WTC11 (cell line): ENCODE measurements around the gene MYRF. TPM values are rescaled to one million over a fixed set of nuclear protein-coding genes. Genes with fewer than 3 reads are reported as not detected.
A peak's percentile ranks its signal among the peaks of the same experiment; 100 is the strongest.

Experiments used
- ATAC-seq: fragments of 200-7000 bp; cut with Tn5 transposase; 2 replicates; pipeline ENCODE4 v1.10.0; 2021; ENCODE audit warnings: mild to moderate bottlenecking, moderate library complexity
- CTCF ChIA-PET: fragments of 300-600 bp; sonication (Branson Sonifier 250); formaldehyde crosslinking; loops from one replicate; lab custom pipeline; 2021; ENCODE audit warnings: antibody characterized with exemption; lab: Charles Lee
- POLR2A ChIA-PET: fragments of 350-600 bp; sonication (Branson Sonifier 250); formaldehyde crosslinking; loops from one replicate; lab custom pipeline; 2021; ENCODE audit warnings: antibody characterized with exemption; lab: Charles Lee
- DNase-seq: peaks from one replicate; pipeline ENCODE4 v3.0.0; 2021; ENCODE audit warnings: low spot score
- H3K27ac Mint-ChIP-seq: 2 replicates; pipeline ENCODE4 v1.8.0; 2021; ENCODE audit warnings: mixed read lengths
- H3K27me3 Mint-ChIP-seq: 2 replicates; pipeline ENCODE4 v1.8.0; 2021; ENCODE audit warnings: low read depth, mild to moderate bottlenecking, moderate library complexity, mixed read lengths
- H3K36me3 Mint-ChIP-seq: 2 replicates; pipeline ENCODE4 v1.8.0; 2021; ENCODE audit warnings: mixed read lengths
- H3K4me1 Mint-ChIP-seq: 2 replicates; pipeline ENCODE4 v1.8.0; 2022; ENCODE audit warnings: mixed read lengths
- H3K4me3 Mint-ChIP-seq: 2 replicates; pipeline ENCODE4 v1.8.0; 2021; ENCODE audit warnings: mild to moderate bottlenecking, moderate library complexity, mixed read lengths
- H3K9me3 Mint-ChIP-seq: 2 replicates; pipeline ENCODE4 v1.8.0; 2021; ENCODE audit warnings: mixed read lengths
- AR ChIP-seq: fragments of 250-450 bp; sonication (Bioruptor Pico); IDR thresholded peaks from 2 replicates; pipeline ENCODE4 v1.9.0; 2021; ENCODE audit warnings: mild to moderate bottlenecking
- ATF6 ChIP-seq: sonication (generic); formaldehyde crosslinking; IDR thresholded peaks from 2 replicates; pipeline ENCODE4 v1.8.1; 2023; ENCODE audit warnings: mild to moderate bottlenecking, missing genetic modification reagents
- ELF4 ChIP-seq: sonication (generic); formaldehyde crosslinking; IDR thresholded peaks from 2 replicates; pipeline ENCODE4 v1.8.1; 2022; ENCODE audit warnings: low read depth, mild to moderate bottlenecking, moderate library complexity, missing genetic modification reagents
- HMGXB4 ChIP-seq: sonication (generic); formaldehyde crosslinking; IDR thresholded peaks from 2 replicates; pipeline ENCODE4 v1.8.1; 2023; ENCODE audit warnings: mild to moderate bottlenecking, moderate library complexity, missing genetic modification reagents
- KAT7 ChIP-seq: sonication (generic); formaldehyde crosslinking; IDR thresholded peaks from 2 replicates; pipeline ENCODE4 v1.8.1; 2023; ENCODE audit warnings: missing genetic modification reagents, mild to moderate bottlenecking, borderline replicate concordance
- RORB ChIP-seq: fragments of 250-450 bp; sonication (Bioruptor Pico); IDR thresholded peaks from 2 replicates; pipeline ENCODE4 v1.9.0; 2021; ENCODE audit warnings: mild to moderate bottlenecking
- SMAD3 ChIP-seq: sonication (generic); formaldehyde crosslinking; IDR thresholded peaks from 2 replicates; pipeline ENCODE4 v1.8.0; 2022; ENCODE audit warnings: missing genetic modification reagents, mild to moderate bottlenecking, borderline replicate concordance
- USF2 ChIP-seq: sonication (generic); formaldehyde crosslinking; IDR thresholded peaks from 2 replicates; pipeline ENCODE4 v1.8.1; 2023; ENCODE audit warnings: mild to moderate bottlenecking, missing genetic modification reagents, moderate library complexity
- ZNF281 ChIP-seq: sonication (generic); formaldehyde crosslinking; IDR thresholded peaks from 2 replicates; pipeline ENCODE4 v1.8.0; 2023; ENCODE audit warnings: mild to moderate bottlenecking, missing genetic modification reagents
- ZNF671 ChIP-seq: fragments of 250-450 bp; sonication (Bioruptor Pico); IDR thresholded peaks from 2 replicates; pipeline ENCODE4 v1.8.0; 2021; ENCODE audit warnings: mild to moderate bottlenecking
- total RNA-seq: library from RNA; stranded (reverse); gene quantifications from 3 replicates; pipeline ENCODE4 v1.2.3, GENCODE V29; 2021

The MYRF gene
- total RNA-seq, 1 experiment from 2014 or later, result 5.9 TPM

- TF ChIP-seq ZNF281 (no peak), AR (CRISPR knock-in tag) (no peak), KAT7 (CRISPR knock-in tag) (no peak)
- TF ChIP-seq, all 79 proteins: peak for 0
Observed at GRCh38 chr11:61731211-61731951, 21.1 kb upstream of the MYRF start (continued).

- ChIA-PET CTCF (interaction anchor here (0.7 to 4.6 kb wide), 10 partner anchors 12 to 255 kb away, joined by 3 to 67 read pairs (median 4); no protein-coding TSS in a partner anchor), POLR2A (no interaction called here)
- Mint-ChIP-seq H3K36me3 (no peaks in the 10 kb centered on the region), H3K4me1 (peaks cover 2% of the 10 kb centered on the region; the same call in 1 of the 2 replicates), H3K27ac (no peak overlapping the region), H3K9me3 (no peaks in the 10 kb centered on the region), H3K27me3 (no peaks in the 10 kb centered on the region), H3K4me3 (no peak overlapping the region)
- DNase-seq, result no peak
- TF ChIP-seq SMAD3 (CRISPR knock-in tag) (no peak), RORB (CRISPR knock-in tag) (no peak), HMGXB4 (no peak), ELF4 (CRISPR knock-in tag) (no peak), USF2 (CRISPR knock-in tag) (no peak), ZNF671 (no peak), ATF6 (CRISPR knock-in tag) (no peak)
- ATAC-seq, result peak; percentile 58
Observed at GRCh38 chr11:61731952-61732675, 20.3 kb upstream of the MYRF start.
